HCT116 (cell line): Measurements from ENCODE around the gene DNAJB8. TPM values are rescaled to one million over a fixed set of nuclear protein-coding genes. Genes with fewer than 3 reads are reported as not detected.

Source experiments
- ATAC-seq: fragments of 200-7000 bp; cut with Tn5 transposase; 2 replicates; pipeline ENCODE4 v1.9.1; 2020; ENCODE audit warnings: mild to moderate bottlenecking, moderate library complexity
- BruUV-seq: library from RNA; stranded (reverse); fragments of 400-500 nt; replicated peaks from 2 replicates; lab custom pipeline; 2021; lab: Mats Ljungman, UMichigan
- CTCF ChIA-PET: fragments of 300-600 bp; sonication (Branson Sonifier 250); formaldehyde crosslinking; loops from one replicate; lab custom pipeline; 2021; ENCODE audit warnings: antibody characterized with exemption; lab: Charles Lee
- POLR2A ChIA-PET: fragments of 300-600, 350-600 bp; sonication (Branson Sonifier 250); formaldehyde crosslinking; loops from one replicate; lab custom pipeline; 2021; ENCODE audit warnings: antibody characterized with exemption; lab: Charles Lee
- RAD21 ChIA-PET, 2 experiments: fragments of 300-600 bp; sonication (Branson Sonifier 250); formaldehyde crosslinking; loops; one replicate each; lab custom pipeline; 2023; ENCODE audit warnings: low total read pairs in 2 of 2; ENCODE audit not compliant: uncharacterized antibody in 2 of 2, unreplicated experiment in 2 of 2, low non-redundant PET in 1 of 2; lab: Charles Lee
- DNase-seq: peaks from one replicate; pipeline ENCODE4 v3.0.0-alpha.2; 2010; ENCODE audit warnings: low read depth, low spot score
- H2AFZ ChIP-seq: fragments of 200-600 bp; shearing (Covaris generic), sonication (generic); 2 replicates; pipeline ENCODE4 v1.6.1; 2017; ENCODE audit warnings: low read depth, mixed run types, mixed read lengths, antibody characterized with exemption, low read length; ENCODE audit not compliant: poor library complexity, severe bottlenecking
- H3K27ac ChIP-seq: 2 replicates; pipeline ENCODE4 v1.5.1; 2012; ENCODE audit warnings: low read depth, low read length
- H3K27me3 ChIP-seq: fragments of 200-600 bp; sonication (generic); 2 replicates; pipeline ENCODE4 v1.6.1; 2016; ENCODE audit warnings: mixed run types, low read length, mixed read lengths; ENCODE audit not compliant: insufficient read depth
- H3K36me3 ChIP-seq, 2 experiments: fragments of 200-500 bp in 1 of 2; fragments of 200-600 bp in 1 of 2; sonication (Bioruptor generic) in 1 of 2; sonication (generic) in 1 of 2; 2 replicates each; pipeline versions ENCODE4 v1.5.1 to v1.6.1; 2014 to 2016; ENCODE audit warnings: low read length in 2 of 2, inconsistent platforms in 1 of 2, mixed read lengths in 1 of 2, mixed run types in 1 of 2; ENCODE audit not compliant: insufficient read depth in 2 of 2, control insufficient read depth in 1 of 2
- H3K4me1 ChIP-seq, 2 experiments: fragments of 200-600 bp in 1 of 2; sonication (generic) in 1 of 2; 2 replicates each; pipeline versions ENCODE4 v1.5.1 to v1.6.1; 2012 to 2017; ENCODE audit warnings: low read length in 2 of 2, inconsistent platforms in 1 of 2, mild to moderate bottlenecking in 1 of 2, mixed read lengths in 1 of 2, mixed run types in 1 of 2, moderate library complexity in 1 of 2; ENCODE audit not compliant: insufficient read depth in 2 of 2, control insufficient read depth in 1 of 2
- H3K4me2 ChIP-seq: fragments of 200-600 bp; sonication (generic); 2 replicates; pipeline ENCODE4 v1.6.1; 2017; ENCODE audit warnings: mixed run types, low read length, mixed read lengths
- H3K4me3 ChIP-seq, 2 experiments: fragments of 200-600 bp in 1 of 2; sonication (generic) in 1 of 2; replicated peaks in 1 of 2; 2 replicates each; pipeline ENCODE4 v1.5.1; 2011 to 2016; ENCODE audit warnings: low read length in 2 of 2, control low read depth in 1 of 2, low read depth in 1 of 2, mild to moderate bottlenecking in 1 of 2, mixed read lengths in 1 of 2, mixed run types in 1 of 2
- H3K79me2 ChIP-seq: fragments of 200-600 bp; sonication (generic); 2 replicates; pipeline ENCODE4 v1.6.1; 2017; ENCODE audit warnings: mild to moderate bottlenecking, mixed run types, low read length, moderate library complexity, mixed read lengths; ENCODE audit not compliant: insufficient read depth
- H3K9ac ChIP-seq: fragments of 200-600 bp; sonication (generic); 2 replicates; pipeline ENCODE4 v1.6.1; 2016; ENCODE audit warnings: low read length, mixed read lengths
- H3K9me2 ChIP-seq: fragments of 200-600 bp; sonication (generic), shearing (Covaris generic); 2 replicates; pipeline ENCODE4 v1.6.1; 2017; ENCODE audit warnings: mixed run types, mild to moderate bottlenecking, moderate library complexity; ENCODE audit not compliant: insufficient read depth
- H3K9me3 ChIP-seq, 2 experiments: fragments of 200-500 bp in 1 of 2; fragments of 200-600 bp in 1 of 2; sonication (Bioruptor generic) in 1 of 2; sonication (generic) in 1 of 2; 2 replicates each; pipeline ENCODE4 v1.6.1; 2014 to 2017; ENCODE audit warnings: low read length in 2 of 2, mixed read lengths in 2 of 2, inconsistent platforms in 1 of 2, low read depth in 1 of 2, mild to moderate bottlenecking in 1 of 2, mixed run types in 1 of 2, moderate library complexity in 1 of 2; ENCODE audit not compliant: control insufficient read depth in 1 of 2, insufficient read depth in 1 of 2
- H4K20me1 ChIP-seq: fragments of 200-600 bp; sonication (generic), shearing (Covaris generic); 2 replicates; pipeline ENCODE4 v1.6.1; 2017; ENCODE audit warnings: mixed run types, mild to moderate bottlenecking, moderate library complexity; ENCODE audit not compliant: insufficient read depth
- CBX3 ChIP-seq: IDR thresholded peaks from 2 replicates; pipeline ENCODE4 v1.6.1; 2012; ENCODE audit warnings: low read depth
- CEBPB ChIP-seq: IDR thresholded peaks from 2 replicates; pipeline ENCODE4 v1.6.1; 2012; ENCODE audit warnings: low read depth
- EGR1 ChIP-seq: IDR thresholded peaks from 2 replicates; pipeline ENCODE4 v1.6.1; 2012; ENCODE audit warnings: low read depth
- ELF1 ChIP-seq: IDR thresholded peaks from 2 replicates; pipeline ENCODE4 v1.6.1; 2012; ENCODE audit warnings: low read depth, borderline replicate concordance
- EZH2 ChIP-seq: fragments of 200-600 bp; sonication (generic); IDR thresholded peaks from 2 replicates; pipeline ENCODE4 v1.6.1; 2017; ENCODE audit warnings: antibody characterized with exemption, mixed run types
- EZH2phosphoT487 ChIP-seq: fragments of 200-600 bp; IDR thresholded peaks from 2 replicates; pipeline ENCODE4 v1.6.1; 2018; ENCODE audit warnings: antibody characterized with exemption, borderline replicate concordance
- FOSL1 ChIP-seq: IDR thresholded peaks from 2 replicates; pipeline ENCODE4 v1.6.1; 2012; ENCODE audit warnings: low read depth
- JUND ChIP-seq: IDR thresholded peaks from 2 replicates; pipeline ENCODE4 v1.6.1; 2012
- MAX ChIP-seq: IDR thresholded peaks from 2 replicates; pipeline ENCODE4 v1.6.1; 2012
- POLR2A ChIP-seq: IDR thresholded peaks from 2 replicates; pipeline ENCODE4 v1.7.0; 2011; ENCODE audit warnings: borderline replicate concordance; ENCODE audit not compliant: insufficient read depth, insufficient read length; ENCODE audit errors: extremely low read depth
- POLR2AphosphoS5 ChIP-seq: IDR thresholded peaks from 2 replicates; pipeline ENCODE4 v1.6.1; 2011; ENCODE audit warnings: mild to moderate bottlenecking, low read depth, low read length, moderate library complexity
- RAD21 ChIP-seq: IDR thresholded peaks from 2 replicates; pipeline ENCODE4 v1.6.1; 2012; ENCODE audit warnings: low read depth, mild to moderate bottlenecking
- REST ChIP-seq: IDR thresholded peaks from 2 replicates; pipeline ENCODE4 v1.6.1; 2012; ENCODE audit warnings: low read depth
- TCF7L2 ChIP-seq: IDR thresholded peaks from 2 replicates; pipeline ENCODE4 v1.7.0; 2011; ENCODE audit warnings: borderline replicate concordance, inconsistent platforms; ENCODE audit not compliant: insufficient read depth, insufficient read length; ENCODE audit errors: extremely low read depth
- ZFX ChIP-seq: fragments of 450-650 bp; IDR thresholded peaks from 2 replicates; pipeline ENCODE4 v1.6.1; 2017
- ZNF274 ChIP-seq: fragments of 200-500 bp; sonication (Bioruptor generic); IDR thresholded peaks from 2 replicates; pipeline ENCODE4 v1.6.1; 2014; ENCODE audit warnings: mild to moderate bottlenecking, low read depth, low read length, inconsistent platforms
- intact Hi-C: fragments of 100-400 bp; cut with micrococcal nuclease; formaldehyde crosslinking; loops from 2 replicates; pipeline ENCODE4 v1.10.0; 2022
- total RNA-seq: library from RNA; stranded (reverse); gene quantifications from one replicate; pipeline ENCODE4 v1.2.1, GENCODE V29; 2021; ENCODE audit not compliant: unreplicated experiment
- TF ChIP-seq, protein P1 (sequence below): IDR thresholded peaks from 2 replicates; pipeline ENCODE4 v1.6.1; 2012
- TF ChIP-seq, protein P2 (sequence below), 3 experiments: fragments of 200-600 bp in 1 of 3; sonication (generic) in 1 of 3; IDR thresholded peaks in 2 of 3; conservative IDR thresholded peaks in 1 of 3; 2 replicates each; pipeline ENCODE4 v1.5.1; 2012 to 2017; ENCODE audit warnings: low read depth in 2 of 3, low read length in 2 of 3, antibody characterized with exemption in 1 of 3, borderline replicate concordance in 1 of 3, control low read depth in 1 of 3, mild to moderate bottlenecking in 1 of 3, mixed read lengths in 1 of 3, mixed run types in 1 of 3, moderate library complexity in 1 of 3; ENCODE audit not compliant: insufficient read depth in 1 of 3
- TF ChIP-seq, protein P3 (sequence below): IDR thresholded peaks from 2 replicates; pipeline ENCODE4 v1.6.1; 2011; ENCODE audit warnings: mild to moderate bottlenecking, low read length, moderate library complexity; ENCODE audit not compliant: insufficient replicate concordance; ENCODE audit errors: extremely low read depth

The DNAJB8 gene
- total RNA-seq, 1 experiment from 2014 or later: not detected

DNA sequence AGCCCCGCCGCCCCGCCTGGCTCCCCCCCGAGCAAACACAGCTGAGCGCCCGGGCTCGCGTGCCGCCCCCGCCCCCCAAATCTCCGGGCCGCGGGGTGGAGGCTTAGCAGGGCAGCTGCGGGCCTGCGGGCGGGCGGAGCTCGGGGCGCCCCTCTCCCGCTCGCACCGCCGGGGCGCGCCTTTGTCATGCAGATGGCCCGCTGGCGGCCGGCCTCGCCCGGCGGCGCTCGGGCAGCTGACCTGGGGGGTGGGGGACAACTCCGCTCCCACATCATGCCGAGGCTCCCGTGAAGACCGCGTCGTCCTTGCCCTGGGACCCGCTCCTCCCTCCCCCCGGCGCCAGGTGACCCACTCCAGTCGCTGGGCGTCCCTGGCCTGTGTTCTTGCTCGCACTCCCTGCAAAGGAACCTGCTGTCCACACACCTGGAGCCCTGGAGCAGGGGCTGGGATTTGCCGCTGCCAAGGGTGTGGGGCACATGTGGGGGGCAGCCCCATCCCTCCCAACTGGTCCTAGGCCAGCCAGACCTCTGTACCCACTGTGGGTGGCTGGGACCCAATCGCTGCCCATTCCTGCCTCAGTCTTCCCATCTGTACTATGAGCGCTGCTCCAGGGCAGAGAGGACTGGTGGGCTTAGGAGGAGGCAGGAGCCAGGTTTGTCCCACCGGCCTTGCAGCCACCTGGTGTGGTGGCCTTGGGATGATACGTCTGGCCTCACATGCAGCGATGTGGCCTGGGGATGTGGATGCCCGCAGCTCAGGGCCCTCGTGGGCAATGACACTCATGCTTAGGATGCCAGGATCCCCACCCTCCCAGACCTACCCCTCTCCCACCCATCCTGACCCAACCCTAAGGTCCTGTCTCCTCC is 33.5 kb downstream of the DNAJB8 start:
- RAD21 ChIA-PET: no interaction called here
- H3K27me3 ChIP-seq: no peaks in the 10 kb centered on the region

More for the DNA sequence above, 33.5 kb downstream of the DNAJB8 start:
- ChIA-PET CTCF (no interaction called here), POLR2A (no interaction called here)
- Histone ChIP-seq H3K27ac (no peak overlapping the region), H4K20me1 (no peaks in the 10 kb centered on the region), H3K36me3 (no peaks in the 10 kb centered on the region), H3K4me2 (no peak overlapping the region), H3K9ac (no peak overlapping the region), H3K4me1 (peaks cover 9 to 25% of the 10 kb centered on the region in 2 experiments; a peak in 3 of 4 replicates), H3K9me3 (no peaks in the 10 kb centered on the region), H3K4me3 (no peak overlapping the region), H3K9me2 (no peaks in the 10 kb centered on the region), H3K79me2 (no peaks in the 10 kb centered on the region), H2AFZ (no peak overlapping the region)
- no peak for TF ChIP-seq JUND
- TF ChIP-seq MAX: no peak
- TF ChIP-seq ELF1: no peak
- TF ChIP-seq, protein P1, sequence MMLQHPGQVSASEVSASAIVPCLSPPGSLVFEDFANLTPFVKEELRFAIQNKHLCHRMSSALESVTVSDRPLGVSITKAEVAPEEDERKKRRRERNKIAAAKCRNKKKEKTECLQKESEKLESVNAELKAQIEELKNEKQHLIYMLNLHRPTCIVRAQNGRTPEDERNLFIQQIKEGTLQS: no peak
- TF ChIP-seq, protein P2, sequence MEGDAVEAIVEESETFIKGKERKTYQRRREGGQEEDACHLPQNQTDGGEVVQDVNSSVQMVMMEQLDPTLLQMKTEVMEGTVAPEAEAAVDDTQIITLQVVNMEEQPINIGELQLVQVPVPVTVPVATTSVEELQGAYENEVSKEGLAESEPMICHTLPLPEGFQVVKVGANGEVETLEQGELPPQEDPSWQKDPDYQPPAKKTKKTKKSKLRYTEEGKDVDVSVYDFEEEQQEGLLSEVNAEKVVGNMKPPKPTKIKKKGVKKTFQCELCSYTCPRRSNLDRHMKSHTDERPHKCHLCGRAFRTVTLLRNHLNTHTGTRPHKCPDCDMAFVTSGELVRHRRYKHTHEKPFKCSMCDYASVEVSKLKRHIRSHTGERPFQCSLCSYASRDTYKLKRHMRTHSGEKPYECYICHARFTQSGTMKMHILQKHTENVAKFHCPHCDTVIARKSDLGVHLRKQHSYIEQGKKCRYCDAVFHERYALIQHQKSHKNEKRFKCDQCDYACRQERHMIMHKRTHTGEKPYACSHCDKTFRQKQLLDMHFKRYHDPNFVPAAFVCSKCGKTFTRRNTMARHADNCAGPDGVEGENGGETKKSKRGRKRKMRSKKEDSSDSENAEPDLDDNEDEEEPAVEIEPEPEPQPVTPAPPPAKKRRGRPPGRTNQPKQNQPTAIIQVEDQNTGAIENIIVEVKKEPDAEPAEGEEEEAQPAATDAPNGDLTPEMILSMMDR (IDR thresholded peaks at IDR 0.05 in 2 of 3, conservative IDR thresholded peaks at IDR 0.05 in 1 of 3; ENCODE audit: borderline replicate concordance in 1 of 3, insufficient read depth in 1 of 3, low read depth in 2 of 3, low read length in 2 of 3): no peak
- no peak for TF ChIP-seq FOSL1
- TF ChIP-seq CEBPB: no peak
- no peak for TF ChIP-seq EZH2
- no peak for TF ChIP-seq REST
- no peak for TF ChIP-seq EGR1
- TF ChIP-seq TCF7L2: no peak
- no peak for TF ChIP-seq ZNF274
- TF ChIP-seq CBX3: no peak
- TF ChIP-seq POLR2AphosphoS5: no peak
- TF ChIP-seq EZH2phosphoT487: no peak
- TF ChIP-seq ZFX: no peak
- TF ChIP-seq RAD21: no peak
- no peak for TF ChIP-seq POLR2A
- TF ChIP-seq, protein P3, sequence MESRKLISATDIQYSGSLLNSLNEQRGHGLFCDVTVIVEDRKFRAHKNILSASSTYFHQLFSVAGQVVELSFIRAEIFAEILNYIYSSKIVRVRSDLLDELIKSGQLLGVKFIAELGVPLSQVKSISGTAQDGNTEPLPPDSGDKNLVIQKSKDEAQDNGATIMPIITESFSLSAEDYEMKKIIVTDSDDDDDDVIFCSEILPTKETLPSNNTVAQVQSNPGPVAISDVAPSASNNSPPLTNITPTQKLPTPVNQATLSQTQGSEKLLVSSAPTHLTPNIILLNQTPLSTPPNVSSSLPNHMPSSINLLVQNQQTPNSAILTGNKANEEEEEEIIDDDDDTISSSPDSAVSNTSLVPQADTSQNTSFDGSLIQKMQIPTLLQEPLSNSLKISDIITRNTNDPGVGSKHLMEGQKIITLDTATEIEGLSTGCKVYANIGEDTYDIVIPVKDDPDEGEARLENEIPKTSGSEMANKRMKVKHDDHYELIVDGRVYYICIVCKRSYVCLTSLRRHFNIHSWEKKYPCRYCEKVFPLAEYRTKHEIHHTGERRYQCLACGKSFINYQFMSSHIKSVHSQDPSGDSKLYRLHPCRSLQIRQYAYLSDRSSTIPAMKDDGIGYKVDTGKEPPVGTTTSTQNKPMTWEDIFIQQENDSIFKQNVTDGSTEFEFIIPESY: no peak
- intact Hi-C loops: no loop called here
- ATAC-seq: no peak
- DNase-seq: no peak
- no TSS peak for BruUV-seq
